ENCODE results near the gene ERC2. TPM values are rescaled to one million over a fixed set of nuclear protein-coding genes. Genes with fewer than 3 reads are reported as not detected.

Gene ERC2
- total RNA-seq, 1 donor from 2014 or later: 7.4 TPM

DNA sequence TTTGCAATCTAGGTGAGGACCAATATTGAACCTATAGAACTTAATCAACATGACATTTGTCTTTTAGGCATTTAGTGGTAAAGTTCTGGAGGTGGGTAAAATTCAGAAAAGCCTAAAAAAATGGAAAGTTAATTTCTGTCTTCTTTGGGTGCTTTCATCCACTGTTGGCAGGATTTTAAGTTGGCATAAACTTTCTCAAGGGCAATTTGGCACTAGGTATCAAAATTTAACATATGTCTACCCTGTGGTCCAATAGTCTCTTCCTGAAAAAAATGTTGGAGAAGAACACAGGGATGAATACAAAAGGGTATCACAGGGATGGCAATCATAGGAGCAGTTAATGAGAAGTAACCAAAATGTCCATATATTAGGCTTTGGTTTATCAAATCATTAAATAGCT, 754.2 kb downstream of the ERC2 start:
- Mint-ChIP-seq H3K36me3 (ENCODE audit: low read depth, unreplicated experiment) (no peaks in the 10 kb centered on the region), H3K9me3 (ENCODE audit: unreplicated experiment) (no peaks in the 10 kb centered on the region), H3K27me3 (ENCODE audit: low read depth, unreplicated experiment) (peaks cover 2% of the 10 kb centered on the region), H3K4me3 (ENCODE audit: unreplicated experiment) (no peak overlapping the region), H3K27ac (ENCODE audit: unreplicated experiment) (no peak overlapping the region), H3K4me1 (ENCODE audit: low read depth, unreplicated experiment) (peaks cover 10% of the 10 kb centered on the region)
- Histone ChIP-seq H3K79me2 (ENCODE audit: insufficient read depth, low read length) (no peaks in the 10 kb centered on the region), H4K20me1 (ENCODE audit: insufficient read depth, low read length) (no peaks in the 10 kb centered on the region), H3K27me3 (ENCODE audit: insufficient read depth, low read length) (no peaks in the 10 kb centered on the region), H3K27ac (ENCODE audit: low read depth, low read length) (no peak overlapping the region), H3K36me3 (ENCODE audit: insufficient read depth, low read length) (no peaks in the 10 kb centered on the region), H3K4me2 (ENCODE audit: low read length) (no peak overlapping the region), H3K9ac (ENCODE audit: low read length) (no peak overlapping the region), H2AFZ (ENCODE audit: low read depth, low read length) (no peak overlapping the region), H3K4me1 (ENCODE audit: insufficient read depth, low read length) (peaks cover 9% of the 10 kb centered on the region), H3K9me3 (ENCODE audit: insufficient read depth, low read depth, low read length) (no peaks in the 10 kb centered on the region), H3K4me3 (ENCODE audit: insufficient read depth, low read depth, low read length) (no peak overlapping the region)
- DNase-seq (ENCODE audit: low read depth): no peak
- TF ChIP-seq, protein P1, sequence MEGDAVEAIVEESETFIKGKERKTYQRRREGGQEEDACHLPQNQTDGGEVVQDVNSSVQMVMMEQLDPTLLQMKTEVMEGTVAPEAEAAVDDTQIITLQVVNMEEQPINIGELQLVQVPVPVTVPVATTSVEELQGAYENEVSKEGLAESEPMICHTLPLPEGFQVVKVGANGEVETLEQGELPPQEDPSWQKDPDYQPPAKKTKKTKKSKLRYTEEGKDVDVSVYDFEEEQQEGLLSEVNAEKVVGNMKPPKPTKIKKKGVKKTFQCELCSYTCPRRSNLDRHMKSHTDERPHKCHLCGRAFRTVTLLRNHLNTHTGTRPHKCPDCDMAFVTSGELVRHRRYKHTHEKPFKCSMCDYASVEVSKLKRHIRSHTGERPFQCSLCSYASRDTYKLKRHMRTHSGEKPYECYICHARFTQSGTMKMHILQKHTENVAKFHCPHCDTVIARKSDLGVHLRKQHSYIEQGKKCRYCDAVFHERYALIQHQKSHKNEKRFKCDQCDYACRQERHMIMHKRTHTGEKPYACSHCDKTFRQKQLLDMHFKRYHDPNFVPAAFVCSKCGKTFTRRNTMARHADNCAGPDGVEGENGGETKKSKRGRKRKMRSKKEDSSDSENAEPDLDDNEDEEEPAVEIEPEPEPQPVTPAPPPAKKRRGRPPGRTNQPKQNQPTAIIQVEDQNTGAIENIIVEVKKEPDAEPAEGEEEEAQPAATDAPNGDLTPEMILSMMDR (IDR thresholded peaks at IDR 0.05; ENCODE audit: insufficient read depth, low read depth, low read length): no peak
- no peak for TF ChIP-seq EZH2 (IDR thresholded peaks at IDR 0.05; ENCODE audit: insufficient read depth, low read length)
- no peak for FAIRE-seq

DNA sequence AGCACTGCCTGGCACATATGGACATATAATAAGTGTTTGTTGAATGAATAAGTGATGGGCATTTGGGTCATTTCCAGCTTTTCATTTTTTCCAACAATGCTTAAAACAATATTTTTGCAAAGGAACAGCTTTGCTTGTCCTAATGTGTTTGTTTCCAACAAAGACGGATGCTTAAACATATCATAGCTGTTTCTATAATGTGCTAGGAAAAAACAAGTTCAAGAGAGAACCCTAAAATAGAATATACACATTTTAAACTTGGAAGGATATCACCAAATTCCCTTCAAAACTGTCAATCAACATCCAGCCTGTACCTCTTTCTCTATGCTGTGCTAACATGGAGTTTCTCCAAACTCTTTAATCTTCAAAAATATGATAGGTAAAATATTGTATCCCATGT, 756.6 kb downstream of the ERC2 start:
- FAIRE-seq: peak; percentile 66
- no peak overlapping the region for H3K4me3 Mint-ChIP-seq (ENCODE audit: unreplicated experiment)

DNA sequence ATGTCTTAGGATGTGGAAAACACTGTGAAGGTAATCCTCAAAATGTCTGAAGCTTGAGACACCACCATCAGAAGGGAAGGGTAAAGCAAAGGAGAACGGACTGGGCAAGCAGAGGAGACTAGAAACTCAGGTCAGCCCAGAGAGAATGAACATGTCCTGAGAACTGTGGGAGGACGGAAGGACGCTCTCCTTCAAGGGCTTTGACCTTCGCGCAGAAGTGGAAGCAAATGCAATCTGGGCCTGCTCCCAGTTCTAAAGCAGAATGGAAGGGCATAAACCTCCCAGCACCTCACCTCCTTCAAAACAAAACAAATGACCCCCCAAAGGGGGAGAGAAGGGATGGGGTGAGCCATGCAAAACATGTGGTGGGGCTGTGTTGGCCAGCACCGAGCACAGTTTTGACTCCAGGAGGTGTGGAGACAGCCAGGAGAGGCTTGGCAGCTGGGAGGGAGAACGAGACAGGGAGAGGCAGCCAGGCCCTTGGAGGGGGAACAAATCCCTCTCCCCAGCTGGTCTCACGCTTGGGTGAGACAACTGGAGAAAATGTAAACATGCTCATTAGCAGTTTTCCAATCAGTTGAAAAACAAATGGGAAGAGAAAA, 758.8 kb downstream of the ERC2 start:
- Histone ChIP-seq H3K4me2 (ENCODE audit: low read length) (no peak overlapping the region), H3K9me3 (ENCODE audit: insufficient read depth, low read depth, low read length) (no peaks in the 10 kb centered on the region), H3K4me1 (ENCODE audit: insufficient read depth, low read length) (peaks cover 2% of the 10 kb centered on the region), H3K9ac (ENCODE audit: low read length) (no peak overlapping the region), H3K27ac (ENCODE audit: low read depth, low read length) (no peak overlapping the region), H2AFZ (ENCODE audit: low read depth, low read length) (no peak overlapping the region), H3K27me3 (ENCODE audit: insufficient read depth, low read length) (no peaks in the 10 kb centered on the region), H4K20me1 (ENCODE audit: insufficient read depth, low read length) (no peaks in the 10 kb centered on the region), H3K36me3 (ENCODE audit: insufficient read depth, low read length) (no peaks in the 10 kb centered on the region), H3K4me3 (ENCODE audit: insufficient read depth, low read depth, low read length) (no peak overlapping the region), H3K79me2 (ENCODE audit: insufficient read depth, low read length) (no peaks in the 10 kb centered on the region)
- Mint-ChIP-seq H3K36me3 (ENCODE audit: low read depth, unreplicated experiment) (no peaks in the 10 kb centered on the region), H3K27me3 (ENCODE audit: low read depth, unreplicated experiment) (peaks cover 2% of the 10 kb centered on the region), H3K4me3 (ENCODE audit: unreplicated experiment) (no peak overlapping the region), H3K27ac (ENCODE audit: unreplicated experiment) (no peak overlapping the region), H3K4me1 (ENCODE audit: low read depth, unreplicated experiment) (peaks cover 9% of the 10 kb centered on the region), H3K9me3 (ENCODE audit: unreplicated experiment) (no peaks in the 10 kb centered on the region)
- FAIRE-seq (no peak), DNase-seq (ENCODE audit: low read depth) (no peak)
- TF ChIP-seq, protein P1 (IDR thresholded peaks at IDR 0.05; ENCODE audit: insufficient read depth, low read depth, low read length): no peak
- no peak for TF ChIP-seq EZH2 (IDR thresholded peaks at IDR 0.05; ENCODE audit: insufficient read depth, low read length)

More for the DNA sequence above, 756.6 kb downstream of the ERC2 start:
- Histone ChIP-seq H3K9ac (ENCODE audit: low read length) (no peak overlapping the region), H3K27ac (ENCODE audit: low read depth, low read length) (no peak overlapping the region), H4K20me1 (ENCODE audit: insufficient read depth, low read length) (no peaks in the 10 kb centered on the region), H3K79me2 (ENCODE audit: insufficient read depth, low read length) (no peaks in the 10 kb centered on the region), H3K36me3 (ENCODE audit: insufficient read depth, low read length) (no peaks in the 10 kb centered on the region), H3K4me1 (ENCODE audit: insufficient read depth, low read length) (no peaks in the 10 kb centered on the region), H2AFZ (ENCODE audit: low read depth, low read length) (no peak overlapping the region), H3K4me2 (ENCODE audit: low read length) (no peak overlapping the region), H3K27me3 (ENCODE audit: insufficient read depth, low read length) (no peaks in the 10 kb centered on the region), H3K4me3 (ENCODE audit: insufficient read depth, low read depth, low read length) (no peak overlapping the region), H3K9me3 (ENCODE audit: insufficient read depth, low read depth, low read length) (no peaks in the 10 kb centered on the region)
- Mint-ChIP-seq H3K9me3 (ENCODE audit: unreplicated experiment) (no peaks in the 10 kb centered on the region), H3K27ac (ENCODE audit: unreplicated experiment) (no peak overlapping the region), H3K27me3 (ENCODE audit: low read depth, unreplicated experiment) (peaks cover 2% of the 10 kb centered on the region), H3K4me1 (ENCODE audit: low read depth, unreplicated experiment) (peaks cover 7% of the 10 kb centered on the region), H3K36me3 (ENCODE audit: low read depth, unreplicated experiment) (no peaks in the 10 kb centered on the region)
- TF ChIP-seq, protein P1 (IDR thresholded peaks at IDR 0.05; ENCODE audit: insufficient read depth, low read depth, low read length): no peak
- TF ChIP-seq EZH2 (IDR thresholded peaks at IDR 0.05; ENCODE audit: insufficient read depth, low read length): no peak
- DNase-seq (ENCODE audit: low read depth): no peak

Data from astrocyte (in vitro differentiated cells and primary cell).